Ovary (tissue), 9 donors: Measurements from ENCODE around the gene PDE6H. TPM values are rescaled to one million over a fixed set of nuclear protein-coding genes. Genes with fewer than 3 reads are reported as not detected.
A peak's percentile ranks its signal among the peaks of the same experiment; 100 is the strongest.

Experiments used
- DNase-seq, 5 donors: peaks; one replicate each; pipeline ENCODE4 v3.0.0-alpha.2; 2019 to 2020
- H3K27ac ChIP-seq, 2 donors: fragments of 200-600 bp; one replicate each; pipeline versions ENCODE4 v1.5.1 to v1.8.0; 2019 to 2022
- H3K27me3 ChIP-seq: fragments of 200-600 bp; one replicate; pipeline ENCODE4 v1.8.0; 2022
- H3K36me3 ChIP-seq: fragments of 200-600 bp; sonication (generic); one replicate; pipeline ENCODE4 v1.5.1; 2019
- H3K4me1 ChIP-seq: one replicate; pipeline ENCODE4 v1.8.1; 2013; ENCODE audit warnings: mild to moderate bottlenecking, moderate library complexity; ENCODE audit not compliant: insufficient read depth
- H3K4me3 ChIP-seq: fragments of 200-600 bp; sonication (generic); one replicate; pipeline ENCODE4 v1.5.1; 2017
- H3K9me3 ChIP-seq, 2 donors: fragments of 200-600 bp in 1 of 2; sonication (generic) in 1 of 2; one replicate each; pipeline versions ENCODE4 v1.5.1 to v1.8.1; 2013 to 2019; ENCODE audit warnings: mild to moderate bottlenecking in 1 of 2, moderate library complexity in 1 of 2
- CTCF ChIP-seq, 3 donors: fragments of 450-650 bp in 2 of 3; fragments of 200-600 bp in 1 of 3; IDR thresholded peaks; one replicate each; pipeline versions ENCODE4 v1.5.1 to v1.8.0; 2016 to 2022; ENCODE audit warnings: antibody characterized with exemption in 3 of 3, mild to moderate bottlenecking in 1 of 3
- EP300 ChIP-seq: sonication (generic); formaldehyde crosslinking; IDR thresholded peaks from one replicate; pipeline ENCODE4 v1.6.1; 2017; ENCODE audit warnings: antibody characterized with exemption
- POLR2A ChIP-seq: fragments of 450-650 bp; IDR thresholded peaks from one replicate; pipeline ENCODE4 v1.6.1; 2017; ENCODE audit warnings: antibody characterized with exemption, mild to moderate bottlenecking, moderate library complexity
- WGBS, 3 donors: extraction: QIAGEN DNeasy Blood & Tissue Kit in 1 of 3; methylation state at CpG; one replicate each; pipeline versions ENCODE4 v1.1.5 to v1.1.7; 2013 to 2017; 5-methylcytosine and 5-hydroxymethylcytosine counted together
- intact Hi-C, 4 donors: fragments of 100-400 bp; cut with DNase I; formaldehyde crosslinking; loops; one replicate each; pipeline versions ENCODE4 v1.11.0 to v1.15.1; 2022 to 2023
- polyA plus RNA-seq, 2 donors: library from polyadenylated mRNA; stranded (reverse); fragments of 200-250 nt in 1 of 2; fragments of 350-450 nt in 1 of 2; fragmentation: Illumina TruSeq in 1 of 2; extraction: RNeasy Lipid Tissue Mini Kit (QIAGEN cat#74804) in 1 of 2; gene quantifications; one replicate each; pipeline ENCODE4 v1.2.3, GENCODE V29; 2013 to 2014
- total RNA-seq, 7 donors: library from RNA; depleted of rRNA in 2 of 7; stranded (reverse); fragments of >200 nt in 2 of 7; fragmentation: NEBNext Ultra II Directional in 3 of 7; extraction: Animal tissue kit (Norgen Biotek cat#: 25700) in 3 of 7; gene quantifications; one replicate each; pipeline versions ENCODE4 v1.1.0 to v1.2.4, GENCODE V29; 2016 to 2023
- donor health status: DM: no; HTN: no; CAD: no; lungs with moderate emphysema.
- donor health status: DM: no; HTN: no; CAD: no.
- donor health status: Bipolar disorder and iron deficiency.
- donor health status: DM: yes; HTN: yes; CAD: no.
- donor health status: DM: no; HTN: no; CAD: no.
- donor health status: DM: yes; HTN: yes; CAD: no.

The PDE6H gene
- total and polyA plus RNA-seq, 9 donors: not detected

- Histone ChIP-seq H3K27ac (no peak overlapping the region), H3K9me3 (no peaks in the 10 kb centered on the region), H3K4me3 (no peak overlapping the region), H3K27me3 (no peaks in the 10 kb centered on the region), H3K4me1 (peaks cover 7% of the 10 kb centered on the region), H3K36me3 (no peaks in the 10 kb centered on the region)
- no peak for DNase-seq
- WGBS, 3 donors: 71 to 90% (median 85%) methylated on average over 1 of the region's 1 CpG
- intact Hi-C loops: loop anchor here in 1 of 4 donors (10.0 kb wide), 1 partner anchor 52 kb away; no protein-coding TSS in a partner anchor
- TF ChIP-seq EP300 (no peak), POLR2A (no peak), CTCF (IDR thresholded peaks at IDR 0.05) (no peak)
These were observed 26.0 kb upstream of the PDE6H start for GRCh38 chr12:14946861-14947260.

- WGBS, 3 donors: 2 to 4% (median 3%) methylated on average over 3 of the region's 3 CpGs
- TF ChIP-seq POLR2A (peak; percentile 7), CTCF (IDR thresholded peaks at IDR 0.05) (no peak), EP300 (peak; percentile 28)
- H3K9me3 ChIP-seq: no peaks in the 10 kb centered on the region
- no peaks in the 10 kb centered on the region for H3K36me3 ChIP-seq
- peak overlapping the region; percentile 17 to 65 for H3K27ac ChIP-seq
- H3K4me3 ChIP-seq: no peak overlapping the region
- peaks cover 9% of the 10 kb centered on the region for H3K4me1 ChIP-seq
- intact Hi-C loops: loop anchor here in 1 of 4 donors (10.0 kb wide), 1 partner anchor 54 kb away; no protein-coding TSS in a partner anchor
- no peaks in the 10 kb centered on the region for H3K27me3 ChIP-seq
- DNase-seq: peak in 2 of 5 donors; percentile 41 to 51
These were observed 24.2 kb upstream of the PDE6H start for GRCh38 chr12:14948672-14949071.

- Histone ChIP-seq H3K4me1 (peaks cover 9% of the 10 kb centered on the region), H3K27me3 (no peaks in the 10 kb centered on the region), H3K36me3 (no peaks in the 10 kb centered on the region), H3K27ac (peak overlapping the region in 1 of 2 donors; percentile 65), H3K4me3 (no peak overlapping the region), H3K9me3 (no peaks in the 10 kb centered on the region)
- DNase-seq: no peak
- 96 to 98% (median 97%) methylated on average over 5 of the region's 5 CpGs for WGBS, 3 donors
- intact Hi-C loops: loop anchor here in 2 of 4 donors (10.0 kb wide), 1 partner anchor 55 kb away; no protein-coding TSS in a partner anchor
- TF ChIP-seq EP300: no peak
These were observed 23.2 kb upstream of the PDE6H start for GRCh38 chr12:14949631-14950030.

- Histone ChIP-seq H3K9me3 (no peaks in the 10 kb centered on the region), H3K4me3 (no peak overlapping the region), H3K36me3 (no peaks in the 10 kb centered on the region), H3K4me1 (peaks cover 9% of the 10 kb centered on the region), H3K27ac (no peak overlapping the region), H3K27me3 (no peaks in the 10 kb centered on the region)
- intact Hi-C loops: loop anchor here in 1 of 4 donors (10.0 kb wide), 1 partner anchor 56 kb away; no protein-coding TSS in a partner anchor
- TF ChIP-seq EP300 (no peak), POLR2A (no peak), CTCF (IDR thresholded peaks at IDR 0.05) (no peak)
- no peak for DNase-seq
- 78 to 85% (median 82%) methylated on average over 4 of the region's 4 CpGs for WGBS, 3 donors
These were observed 22.4 kb upstream of the PDE6H start for GRCh38 chr12:14950421-14950820.

- no peak for DNase-seq
- no peak overlapping the region for H3K4me3 ChIP-seq
- intact Hi-C loops: loop anchor here in 1 of 4 donors (10.0 kb wide), 1 partner anchor 56 kb away; no protein-coding TSS in a partner anchor
- H3K36me3 ChIP-seq: no peaks in the 10 kb centered on the region
- TF ChIP-seq EP300 (no peak), POLR2A (no peak), CTCF (IDR thresholded peaks at IDR 0.05) (no peak)
- no peaks in the 10 kb centered on the region for H3K27me3 ChIP-seq
- H3K27ac ChIP-seq: no peak overlapping the region
- 76 to 89% (median 83%) methylated on average over 6 of the region's 6 CpGs for whole genome bisulfite sequencing, 3 donors
- H3K4me1 ChIP-seq: peaks cover 9% of the 10 kb centered on the region
- no peaks in the 10 kb centered on the region for H3K9me3 ChIP-seq
These were observed 21.7 kb upstream of the PDE6H start for GRCh38 chr12:14950982-14951746.
